GM21529 (cell line): ENCODE results near the gene DUSP2.
A peak's percentile ranks its signal among the peaks of the same experiment; 100 is the strongest.

ENCODE experiments used
- ATAC-seq: cut with Tn5 transposase; IDR thresholded peaks from one replicate; pipeline ENCODE4 v1.9.1; 2021; ENCODE audit not compliant: unreplicated experiment

Gene DUSP2

GRCh38 chr2:96116424-96116878, 28.8 kb downstream of the DUSP2 start, which contains the start of gene ADRA2B:
Gene ADRA2B (minus strand): TSS chr2:96116571. CDS start chr2:96116149, 422 bp downstream.
- ATAC-seq = peak; percentile 49

GRCh38 chr2:96115631-96116423, 29.4 kb downstream of the DUSP2 start:
- no peak for ATAC-seq

- no peak for ATAC-seq
These were observed 30.2 kb downstream of the DUSP2 start for GRCh38 chr2:96114903-96115581.

- ATAC-seq = no peak
These were observed 30.7 kb downstream of the DUSP2 start for GRCh38 chr2:96114546-96114902.

GRCh38 chr2:96113951-96114350, 31.3 kb downstream of the DUSP2 start:
- no peak for ATAC-seq

- no peak for ATAC-seq
These were observed 31.9 kb downstream of the DUSP2 start for GRCh38 chr2:96113367-96113677.

- no peak for ATAC-seq
These were observed 32.5 kb downstream of the DUSP2 start for GRCh38 chr2:96112501-96113366.

- ATAC-seq = no peak
These were observed 33.3 kb downstream of the DUSP2 start for GRCh38 chr2:96111823-96112500.

- ATAC-seq = no peak
These were observed 34.0 kb downstream of the DUSP2 start for GRCh38 chr2:96111257-96111640.

GRCh38 chr2:96110621-96111256, 34.5 kb downstream of the DUSP2 start:
- ATAC-seq = no peak

GRCh38 chr2:96109931-96110511, 35.2 kb downstream of the DUSP2 start:
- ATAC-seq = no peak

- ATAC-seq = no peak
These were observed 35.9 kb downstream of the DUSP2 start for GRCh38 chr2:96109361-96109680.

- no peak for ATAC-seq
These were observed 36.5 kb downstream of the DUSP2 start for GRCh38 chr2:96108541-96109360.

- ATAC-seq = no peak
These were observed 37.1 kb downstream of the DUSP2 start for GRCh38 chr2:96108151-96108540.

GRCh38 chr2:96107708-96108065, 37.6 kb downstream of the DUSP2 start:
- ATAC-seq = no peak

- ATAC-seq = no peak
These were observed 38.1 kb downstream of the DUSP2 start for GRCh38 chr2:96106991-96107707.

GRCh38 chr2:96105994-96106715, 39.1 kb downstream of the DUSP2 start:
- no peak for ATAC-seq

- no peak for ATAC-seq
These were observed 39.9 kb downstream of the DUSP2 start for GRCh38 chr2:96105152-96105915.
